ENCODE measurements around the gene GPAT3. TPM values are rescaled to one million over a fixed set of nuclear protein-coding genes. Genes with fewer than 3 reads are reported as not detected.

Gene GPAT3
- total and polyA plus RNA-seq, 2 experiments from 2014 or later = 1.2 to 2.0 TPM

DNA sequence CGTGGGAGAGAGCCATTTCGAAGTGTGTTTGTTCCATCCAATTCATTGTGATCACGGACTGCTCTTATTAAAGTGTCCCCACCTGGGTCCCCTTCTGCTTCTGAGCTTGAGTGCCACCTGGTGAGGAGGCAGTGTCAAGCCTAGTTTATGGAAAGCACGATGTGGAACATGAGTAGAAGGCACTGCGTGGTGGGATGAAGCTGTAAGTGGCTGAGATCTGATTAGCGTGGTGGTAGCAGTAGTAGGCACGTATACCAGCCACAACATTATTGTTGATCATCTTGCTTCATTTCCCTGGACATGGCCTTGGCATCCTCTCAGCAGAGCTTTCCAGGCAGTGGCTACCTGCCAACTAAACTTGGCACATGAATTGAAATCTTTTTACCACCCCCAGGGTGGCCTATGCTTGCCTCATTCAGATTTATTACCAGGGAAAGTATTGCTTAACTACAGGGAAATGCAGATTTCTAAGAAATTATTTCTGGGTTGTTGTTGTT is 46.4 kb downstream of the GPAT3 start:
- Histone ChIP-seq H3K36me3 (ENCODE audit: insufficient read depth) (no peaks in the 10 kb centered on the region), H2AFZ (no peak overlapping the region), H3K4me3 (no peak overlapping the region), H3K4me1 (ENCODE audit: insufficient read depth) (no peaks in the 10 kb centered on the region), H3K27ac (ENCODE audit: low read depth) (no peak overlapping the region), H3K79me2 (replicated peaks; ENCODE audit: insufficient read depth) (no peaks in the 10 kb centered on the region), H4K20me1 (replicated peaks; ENCODE audit: insufficient read depth) (no peaks in the 10 kb centered on the region), H3K4me2 (no peak overlapping the region), H3F3A (replicated peaks; ENCODE audit: low read depth) (no peaks in the 10 kb centered on the region), H3K9me2 (ENCODE audit: insufficient read depth) (no peaks in the 10 kb centered on the region), H3K27me3 (ENCODE audit: insufficient read depth) (no peaks in the 10 kb centered on the region)
- Mint-ChIP-seq H3K4me1 (no peaks in the 10 kb centered on the region), H3K27me3 (ENCODE audit: insufficient read depth, low read depth, poor library complexity) (no peaks in the 10 kb centered on the region), H3K4me3 (no peak overlapping the region), H3K9me3 (no peaks in the 10 kb centered on the region), H3K36me3 (ENCODE audit: low read depth) (no peaks in the 10 kb centered on the region), H3K27ac (no peak overlapping the region)
- DNase-seq (ENCODE audit: low spot score) (no peak), ATAC-seq (no peak)
- no peak for TF ChIP-seq EZH2 (IDR thresholded peaks at IDR 0.05; ENCODE audit: low read depth, unreplicated experiment)
- TF ChIP-seq, protein P1, sequence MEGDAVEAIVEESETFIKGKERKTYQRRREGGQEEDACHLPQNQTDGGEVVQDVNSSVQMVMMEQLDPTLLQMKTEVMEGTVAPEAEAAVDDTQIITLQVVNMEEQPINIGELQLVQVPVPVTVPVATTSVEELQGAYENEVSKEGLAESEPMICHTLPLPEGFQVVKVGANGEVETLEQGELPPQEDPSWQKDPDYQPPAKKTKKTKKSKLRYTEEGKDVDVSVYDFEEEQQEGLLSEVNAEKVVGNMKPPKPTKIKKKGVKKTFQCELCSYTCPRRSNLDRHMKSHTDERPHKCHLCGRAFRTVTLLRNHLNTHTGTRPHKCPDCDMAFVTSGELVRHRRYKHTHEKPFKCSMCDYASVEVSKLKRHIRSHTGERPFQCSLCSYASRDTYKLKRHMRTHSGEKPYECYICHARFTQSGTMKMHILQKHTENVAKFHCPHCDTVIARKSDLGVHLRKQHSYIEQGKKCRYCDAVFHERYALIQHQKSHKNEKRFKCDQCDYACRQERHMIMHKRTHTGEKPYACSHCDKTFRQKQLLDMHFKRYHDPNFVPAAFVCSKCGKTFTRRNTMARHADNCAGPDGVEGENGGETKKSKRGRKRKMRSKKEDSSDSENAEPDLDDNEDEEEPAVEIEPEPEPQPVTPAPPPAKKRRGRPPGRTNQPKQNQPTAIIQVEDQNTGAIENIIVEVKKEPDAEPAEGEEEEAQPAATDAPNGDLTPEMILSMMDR (conservative IDR thresholded peaks at IDR 0.05; ENCODE audit: low read depth in 2 of 2) = peak in 1 of 2 experiments; percentile 37; a peak in 2 of 4 replicates

- Histone ChIP-seq H3F3A (replicated peaks; ENCODE audit: low read depth) (no peaks in the 10 kb centered on the region), H3K4me3 (no peak overlapping the region), H3K4me1 (ENCODE audit: insufficient read depth) (0 out of 2 replicates have a peak, but pooled peaks cover 4% of the 10 kb centered on the region), H2AFZ (no peak overlapping the region), H3K4me2 (no peak overlapping the region), H3K27ac (ENCODE audit: low read depth) (no peak overlapping the region), H3K9me2 (ENCODE audit: insufficient read depth) (no peaks in the 10 kb centered on the region), H4K20me1 (replicated peaks; ENCODE audit: insufficient read depth) (no peaks in the 10 kb centered on the region), H3K79me2 (replicated peaks; ENCODE audit: insufficient read depth) (no peaks in the 10 kb centered on the region), H3K27me3 (ENCODE audit: insufficient read depth) (no peaks in the 10 kb centered on the region), H3K36me3 (ENCODE audit: insufficient read depth) (no peaks in the 10 kb centered on the region)
- Mint-ChIP-seq H3K27ac (no peak overlapping the region), H3K4me3 (no peak overlapping the region), H3K9me3 (no peaks in the 10 kb centered on the region), H3K36me3 (ENCODE audit: low read depth) (no peaks in the 10 kb centered on the region), H3K4me1 (peaks cover 3% of the 10 kb centered on the region; the same call in 1 of the 3 replicates), H3K27me3 (ENCODE audit: insufficient read depth, low read depth, poor library complexity) (no peaks in the 10 kb centered on the region)
- ATAC-seq (no peak), DNase-seq (ENCODE audit: low spot score) (no peak)
- no peak for TF ChIP-seq EZH2phosphoT487 (IDR thresholded peaks at IDR 0.05; ENCODE audit: unreplicated experiment)
- TF ChIP-seq JUNB (IDR thresholded peaks at IDR 0.05; ENCODE audit: unreplicated experiment) = no peak
- no peak for TF ChIP-seq REST (IDR thresholded peaks at IDR 0.05; ENCODE audit: unreplicated experiment)
- TF ChIP-seq STAT1 (IDR thresholded peaks at IDR 0.05; ENCODE audit: unreplicated experiment) = no peak
- TF ChIP-seq, protein P2, sequence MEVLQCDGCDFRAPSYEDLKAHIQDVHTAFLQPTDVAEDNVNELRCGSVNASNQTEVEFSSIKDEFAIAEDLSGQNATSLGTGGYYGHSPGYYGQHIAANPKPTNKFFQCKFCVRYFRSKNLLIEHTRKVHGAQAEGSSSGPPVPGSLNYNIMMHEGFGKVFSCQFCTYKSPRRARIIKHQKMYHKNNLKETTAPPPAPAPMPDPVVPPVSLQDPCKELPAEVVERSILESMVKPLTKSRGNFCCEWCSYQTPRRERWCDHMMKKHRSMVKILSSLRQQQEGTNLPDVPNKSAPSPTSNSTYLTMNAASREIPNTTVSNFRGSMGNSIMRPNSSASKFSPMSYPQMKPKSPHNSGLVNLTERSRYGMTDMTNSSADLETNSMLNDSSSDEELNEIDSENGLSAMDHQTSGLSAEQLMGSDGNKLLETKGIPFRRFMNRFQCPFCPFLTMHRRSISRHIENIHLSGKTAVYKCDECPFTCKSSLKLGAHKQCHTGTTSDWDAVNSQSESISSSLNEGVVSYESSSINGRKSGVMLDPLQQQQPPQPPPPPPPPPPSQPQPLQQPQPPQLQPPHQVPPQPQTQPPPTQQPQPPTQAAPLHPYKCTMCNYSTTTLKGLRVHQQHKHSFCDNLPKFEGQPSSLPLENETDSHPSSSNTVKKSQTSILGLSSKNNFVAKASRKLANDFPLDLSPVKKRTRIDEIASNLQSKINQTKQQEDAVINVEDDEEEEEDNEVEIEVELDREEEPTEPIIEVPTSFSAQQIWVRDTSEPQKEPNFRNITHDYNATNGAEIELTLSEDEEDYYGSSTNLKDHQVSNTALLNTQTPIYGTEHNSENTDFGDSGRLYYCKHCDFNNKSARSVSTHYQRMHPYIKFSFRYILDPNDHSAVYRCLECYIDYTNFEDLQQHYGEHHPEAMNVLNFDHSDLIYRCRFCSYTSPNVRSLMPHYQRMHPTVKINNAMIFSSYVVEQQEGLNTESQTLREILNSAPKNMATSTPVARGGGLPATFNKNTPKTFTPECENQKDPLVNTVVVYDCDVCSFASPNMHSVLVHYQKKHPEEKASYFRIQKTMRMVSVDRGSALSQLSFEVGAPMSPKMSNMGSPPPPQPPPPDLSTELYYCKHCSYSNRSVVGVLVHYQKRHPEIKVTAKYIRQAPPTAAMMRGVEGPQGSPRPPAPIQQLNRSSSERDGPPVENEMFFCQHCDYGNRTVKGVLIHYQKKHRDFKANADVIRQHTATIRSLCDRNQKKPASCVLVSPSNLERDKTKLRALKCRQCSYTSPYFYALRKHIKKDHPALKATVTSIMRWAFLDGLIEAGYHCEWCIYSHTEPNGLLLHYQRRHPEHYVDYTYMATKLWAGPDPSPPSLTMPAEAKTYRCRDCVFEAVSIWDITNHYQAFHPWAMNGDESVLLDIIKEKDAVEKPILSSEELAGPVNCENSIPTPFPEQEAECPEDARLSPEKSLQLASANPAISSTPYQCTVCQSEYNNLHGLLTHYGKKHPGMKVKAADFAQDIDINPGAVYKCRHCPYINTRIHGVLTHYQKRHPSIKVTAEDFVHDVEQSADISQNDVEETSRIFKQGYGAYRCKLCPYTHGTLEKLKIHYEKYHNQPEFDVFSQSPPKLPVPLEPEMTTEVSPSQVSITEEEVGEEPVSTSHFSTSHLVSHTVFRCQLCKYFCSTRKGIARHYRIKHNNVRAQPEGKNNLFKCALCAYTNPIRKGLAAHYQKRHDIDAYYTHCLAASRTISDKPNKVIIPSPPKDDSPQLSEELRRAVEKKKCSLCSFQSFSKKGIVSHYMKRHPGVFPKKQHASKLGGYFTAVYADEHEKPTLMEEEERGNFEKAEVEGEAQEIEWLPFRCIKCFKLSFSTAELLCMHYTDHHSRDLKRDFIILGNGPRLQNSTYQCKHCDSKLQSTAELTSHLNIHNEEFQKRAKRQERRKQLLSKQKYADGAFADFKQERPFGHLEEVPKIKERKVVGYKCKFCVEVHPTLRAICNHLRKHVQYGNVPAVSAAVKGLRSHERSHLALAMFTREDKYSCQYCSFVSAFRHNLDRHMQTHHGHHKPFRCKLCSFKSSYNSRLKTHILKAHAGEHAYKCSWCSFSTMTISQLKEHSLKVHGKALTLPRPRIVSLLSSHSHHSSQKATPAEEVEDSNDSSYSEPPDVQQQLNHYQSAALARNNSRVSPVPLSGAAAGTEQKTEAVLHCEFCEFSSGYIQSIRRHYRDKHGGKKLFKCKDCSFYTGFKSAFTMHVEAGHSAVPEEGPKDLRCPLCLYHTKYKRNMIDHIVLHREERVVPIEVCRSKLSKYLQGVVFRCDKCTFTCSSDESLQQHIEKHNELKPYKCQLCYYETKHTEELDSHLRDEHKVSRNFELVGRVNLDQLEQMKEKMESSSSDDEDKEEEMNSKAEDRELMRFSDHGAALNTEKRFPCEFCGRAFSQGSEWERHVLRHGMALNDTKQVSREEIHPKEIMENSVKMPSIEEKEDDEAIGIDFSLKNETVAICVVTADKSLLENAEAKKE (CRISPR knock-in tag; IDR thresholded peaks at IDR 0.05) = no peak
These were observed 50.1 kb downstream of the GPAT3 start for GRCh38 chr4:83585982-83586508.

All from GM23338 (cell line).